DMS 273 (cell line): Measurements from ENCODE around the gene DDX5.
"Not testable (repeated sequence)": the region's sequence is repeated elsewhere in the genome, so short reads cannot be mapped to it uniquely, and the experiment has no call there.

Experiments used
- DNase-seq: peaks from one replicate; lab custom pipeline; 2025; ENCODE audit not compliant: unreplicated experiment; lab: John Stamatoyannopoulos, UW

The DDX5 gene

GRCh38 chr17:64508683-64509082 is 2.6 kb upstream of the DDX5 start:
- no peak for DNase-seq

DNA sequence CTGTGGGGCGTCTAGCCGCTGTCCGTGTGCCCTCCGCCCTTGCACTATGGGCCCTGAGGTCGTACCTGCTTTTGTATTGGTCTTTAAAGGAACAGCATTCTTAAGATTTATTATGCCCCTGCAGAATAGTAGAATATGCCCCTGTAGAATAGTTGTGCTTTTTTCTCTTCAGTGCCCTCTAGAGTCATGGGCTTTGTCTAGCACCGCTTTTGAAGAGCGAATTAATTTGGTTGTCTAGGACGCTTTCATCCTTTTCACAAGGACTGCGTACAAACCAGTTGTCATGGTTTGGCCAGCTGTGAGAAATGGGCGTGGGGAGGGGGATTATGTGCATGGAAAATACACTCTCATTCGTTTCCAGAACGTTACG is 1.3 kb upstream of the DDX5 start:
- DNase-seq = peak; percentile 87

- peak; percentile 99 for DNase-seq
Measured at GRCh38 chr17:64506576-64507412, 705 bp upstream of the DDX5 start, which contains the start of gene CEP95. TSS of gene CEP95 (plus strand) at chr17:64506977. CDS start at chr17:64507098, 121 bp downstream.

GRCh38 chr17:64505340-64506200 is 519 bp downstream of the DDX5 start:
- DNase-seq = peak; percentile 92

DNA sequence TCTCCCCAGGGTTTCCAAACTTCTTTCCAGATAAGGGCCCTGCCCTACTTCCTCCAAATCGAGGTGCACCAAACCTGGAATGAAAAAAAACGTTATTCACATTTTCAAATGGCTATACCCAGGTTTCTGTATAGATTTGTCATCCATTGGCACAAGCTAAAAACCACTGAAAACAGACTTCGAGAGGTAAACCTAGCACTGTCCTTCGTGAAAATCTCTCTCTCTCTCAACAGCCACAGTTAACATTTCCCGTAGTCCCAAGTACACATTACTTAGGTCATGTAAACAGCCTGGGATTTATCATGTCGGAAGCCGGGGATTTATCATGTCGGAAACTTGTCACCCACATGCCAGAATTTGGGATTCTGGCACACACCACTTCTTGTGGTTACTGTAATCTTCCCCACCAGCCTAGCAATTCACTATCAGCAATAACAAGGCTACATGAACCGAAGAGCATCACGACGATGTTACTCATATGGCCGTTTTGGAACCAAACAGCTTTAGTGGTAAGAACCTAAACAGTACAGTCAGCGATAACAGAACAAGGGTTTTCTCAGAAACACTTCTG is 1.2 kb downstream of the DDX5 start:
- peak; percentile 36 for DNase-seq

DNA sequence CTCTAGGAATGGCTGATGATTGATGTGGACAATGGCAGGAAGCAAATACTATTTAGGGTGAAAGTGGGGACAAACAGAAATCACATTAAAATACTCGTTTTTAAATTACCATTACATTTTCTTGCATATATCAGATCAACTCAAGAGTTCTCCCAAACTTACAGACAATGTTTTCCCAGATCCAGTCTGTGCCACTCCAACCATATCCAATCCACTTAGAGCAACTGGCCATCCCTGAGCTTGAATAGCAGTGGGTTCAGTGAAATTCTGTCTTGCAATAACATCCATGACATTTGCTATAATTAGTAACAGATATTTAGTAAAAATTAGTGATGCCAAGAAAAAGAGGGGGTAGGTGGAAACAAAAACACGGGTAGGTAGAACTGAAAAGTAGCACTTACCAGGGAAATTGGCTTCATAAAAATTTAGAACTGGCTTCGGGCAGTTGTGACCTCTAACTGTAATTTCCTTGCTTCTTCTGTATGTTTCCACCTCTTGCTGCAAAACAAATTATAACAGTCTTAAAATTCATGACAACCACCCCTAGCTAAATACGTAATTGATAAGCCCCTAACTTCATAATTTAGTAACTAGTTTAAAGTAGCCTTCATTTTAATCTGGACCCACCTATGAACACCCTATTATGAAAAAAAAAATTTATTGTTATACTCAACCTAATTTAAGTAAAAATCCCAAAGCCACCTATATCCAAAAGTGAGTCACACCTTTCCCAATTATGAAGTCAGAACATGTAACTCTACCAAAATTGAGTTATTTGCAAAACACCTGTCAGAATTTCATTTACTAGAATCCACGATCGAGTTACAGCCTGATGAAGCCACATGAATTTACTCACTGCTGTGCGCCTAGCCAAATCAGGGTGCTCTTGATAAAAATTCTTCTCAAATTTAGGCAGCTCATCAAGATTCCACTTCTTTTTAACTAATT is 2.0 kb downstream of the DDX5 start:
- DNase-seq = no peak

GRCh38 chr17:64503341-64503740 is 2.7 kb downstream of the DDX5 start:
- DNase-seq = no peak

- DNase-seq = no peak
Measured at GRCh38 chr17:64502809-64503208, 3.3 kb downstream of the DDX5 start.

- DNase-seq = no peak
Measured at GRCh38 chr17:64502021-64502420, 4.1 kb downstream of the DDX5 start.

- peak; percentile 43 for DNase-seq
Measured at GRCh38 chr17:64500862-64501765, 5.0 kb downstream of the DDX5 start.

DNA sequence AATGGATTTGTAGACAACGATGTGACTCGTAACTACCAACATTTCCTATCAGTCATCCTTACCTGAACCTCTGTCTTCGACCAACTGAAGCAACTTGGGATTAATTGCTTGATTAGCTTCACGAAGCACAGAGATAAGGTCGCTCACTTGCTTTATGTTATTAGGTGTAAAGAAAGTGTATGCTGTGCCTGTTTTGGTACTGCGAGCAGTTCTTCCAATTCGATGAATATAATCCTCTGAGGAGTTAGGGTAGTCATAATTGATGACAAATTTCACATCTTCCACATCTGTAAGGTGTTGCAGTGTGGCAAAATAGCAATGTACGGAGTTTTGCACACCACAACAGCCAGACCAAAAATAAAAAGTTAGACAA is 5.6 kb downstream of the DDX5 start:
- no peak for DNase-seq

- peak; percentile 37 for DNase-seq
Measured at GRCh38 chr17:64499805-64500486, 6.1 kb downstream of the DDX5 start.

GRCh38 chr17:64498308-64499203 is 7.5 kb downstream of the DDX5 start:
- peak; percentile 57 for DNase-seq

- no peak for DNase-seq
Measured at GRCh38 chr17:64497565-64498035, 8.5 kb downstream of the DDX5 start.

DNA sequence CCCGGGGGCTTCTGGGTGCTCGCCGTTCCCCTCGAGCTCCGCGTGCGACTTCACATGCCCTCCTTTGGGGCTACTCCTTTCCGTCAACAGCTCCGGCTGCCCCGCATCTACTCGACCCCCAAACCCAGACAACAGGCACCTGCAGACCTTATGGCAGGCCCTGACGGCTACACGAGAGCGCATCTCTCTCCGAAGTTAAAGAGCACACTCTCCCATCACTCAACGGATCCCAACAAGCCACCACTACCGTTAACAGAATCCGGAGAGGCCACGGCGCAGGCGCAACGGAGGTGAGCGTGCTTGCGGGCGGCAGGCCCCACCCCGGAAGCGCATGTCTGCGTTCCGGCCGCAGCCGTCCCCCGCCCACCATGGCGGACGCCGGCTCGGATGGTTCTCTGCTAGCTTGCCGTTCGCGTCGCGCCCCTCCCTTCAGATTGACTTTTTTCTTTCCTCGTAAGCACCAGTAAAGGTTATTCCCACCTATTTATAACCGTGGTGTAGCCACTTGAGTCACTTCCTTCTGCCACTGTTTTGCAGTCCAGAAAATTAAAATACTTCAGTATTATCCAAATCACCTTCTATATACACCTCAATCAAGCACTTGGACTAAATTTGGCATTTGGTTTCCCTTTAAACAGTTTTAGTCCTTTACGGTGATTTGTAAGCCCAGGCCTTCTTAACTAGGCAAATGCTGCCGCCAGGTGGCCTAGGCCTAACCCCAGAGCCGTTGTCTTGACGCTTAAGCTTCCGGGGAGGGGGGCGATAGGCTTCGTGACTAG is 9.1 kb downstream of the DDX5 start, which contains the start of gene POLG2:
Gene POLG2 (minus strand): TSS at position 269 of the 779 bp plus-strand sequence. CDS start 86 bp downstream, at position 183.
- peak; percentile 98 for DNase-seq

DNA sequence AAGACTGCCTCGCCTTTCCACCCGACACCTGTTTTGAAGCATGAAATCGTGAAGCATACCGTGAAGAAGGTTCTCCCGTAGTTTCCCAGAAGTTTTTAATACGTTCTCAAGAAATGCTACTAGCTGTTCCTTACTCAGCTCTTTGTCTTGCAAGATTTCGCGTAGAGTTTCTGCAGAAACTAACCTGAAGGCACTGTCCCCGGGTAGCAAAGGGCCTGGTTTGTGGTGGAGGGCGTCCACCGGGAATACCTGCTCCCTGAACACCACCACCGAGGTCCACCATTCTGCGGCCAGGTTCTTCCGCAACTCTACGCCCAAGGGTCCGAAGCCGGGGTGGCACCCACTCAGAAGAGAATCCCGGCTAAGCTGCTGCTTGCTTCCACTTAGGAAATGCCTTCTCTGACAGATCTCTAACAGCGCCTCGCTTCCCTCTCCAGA is 9.7 kb downstream of the DDX5 start:
- no peak for DNase-seq

GRCh38 chr17:64495300-64495699 is 10.8 kb downstream of the DDX5 start:
- DNase-seq = not testable (repeated sequence)
